K562 (cell line): ENCODE data around the gene GTPBP2. TPM values are rescaled to one million over a fixed set of nuclear protein-coding genes. Genes with fewer than 3 reads are reported as not detected.

Experiments used
- ARID3A ChIP-seq: IDR thresholded peaks from 2 replicates; pipeline ENCODE4 v1.6.1; 2012; ENCODE audit warnings: low read depth, low read length, improper control_type of control experiment, borderline replicate concordance
- ELF2 ChIP-seq: fragments of 250-450 bp; sonication (Bioruptor Pico); IDR thresholded peaks from 2 replicates; pipeline ENCODE4 v1.5.0; 2021; ENCODE audit warnings: mild to moderate bottlenecking
- MAZ ChIP-seq, 2 experiments: fragments of 450-650 bp in 1 of 2; sonication (generic) in 1 of 2; formaldehyde crosslinking; IDR thresholded peaks in 1 of 2; conservative IDR thresholded peaks in 1 of 2; 2 replicates each; pipeline versions ENCODE4 v1.4.0 to v1.5.0; 2020; ENCODE audit warnings: mild to moderate bottlenecking in 1 of 2, missing genetic modification reagents in 1 of 2
- NFE2 ChIP-seq: IDR thresholded peaks from 2 replicates; pipeline ENCODE4 v1.6.1; 2014; ENCODE audit warnings: antibody characterized with exemption, low read depth
- OTX1 ChIP-seq: fragments of 450-650 bp; formaldehyde crosslinking; IDR thresholded peaks from 2 replicates; pipeline ENCODE4 v1.4.0; 2022; ENCODE audit warnings: mild to moderate bottlenecking
- POLR2G ChIP-seq: fragments of 200-400 bp; formaldehyde crosslinking; IDR thresholded peaks from 2 replicates; pipeline ENCODE4 v1.6.1; 2017; ENCODE audit warnings: low read depth, mild to moderate bottlenecking, antibody characterized with exemption, low read length, moderate library complexity
- RBFOX2 ChIP-seq: fragments of 200-400 bp; formaldehyde crosslinking; IDR thresholded peaks from 2 replicates; pipeline ENCODE4 v1.6.1; 2017; ENCODE audit warnings: low read depth, mild to moderate bottlenecking, low read length, moderate library complexity
- RBM34 ChIP-seq: fragments of 200-400 bp; formaldehyde crosslinking; IDR thresholded peaks from 2 replicates; pipeline ENCODE4 v1.6.1; 2018; ENCODE audit warnings: low read length, borderline replicate concordance; ENCODE audit not compliant: insufficient read depth
- SNRNP70 ChIP-seq: fragments of 200-400 bp; formaldehyde crosslinking; optimal IDR thresholded peaks from 2 replicates; pipeline ENCODE3; 2017; ENCODE audit warnings: low read depth, low read length
- TEAD1 ChIP-seq, 2 experiments: fragments of 450-650 bp in 1 of 2; sonication (generic) in 1 of 2; formaldehyde crosslinking; IDR thresholded peaks; 2 replicates each; pipeline versions ENCODE4 v1.4.0 to v1.8.0; 2020 to 2022; ENCODE audit warnings: mild to moderate bottlenecking in 2 of 2, missing genetic modification reagents in 1 of 2
- ZBTB12 ChIP-seq: fragments of 250-450 bp; sonication (Bioruptor Pico); IDR thresholded peaks from 2 replicates; pipeline ENCODE4 v1.4.0; 2020
- ZBTB43 ChIP-seq: sonication (generic); formaldehyde crosslinking; IDR thresholded peaks from 2 replicates; pipeline ENCODE4 v1.8.0; 2023; ENCODE audit warnings: mild to moderate bottlenecking, missing genetic modification reagents
- ZNF583 ChIP-seq: fragments of 250-450 bp; sonication (Bioruptor Pico); IDR thresholded peaks from 2 replicates; pipeline ENCODE4 v1.4.0; 2020
- polyA plus RNA-seq, 8 experiments: library from polyadenylated mRNA; depleted of rRNA in 4 of 8; stranded (reverse) in 5 of 8; unstranded in 3 of 8; fragments of >200 nt; fragmentation: Nextera tagmentation in 2 of 8; fragmentation: Illumina TruSeq in 1 of 8; extraction: Ambion mirVana in 2 of 8; extraction: Trizol in 1 of 8; gene quantifications; 2 replicates each; pipeline versions ENCODE4 v1.2.1 to v1.2.3, GENCODE V29; 2011 to 2014; ENCODE audit warnings: inconsistent platforms in 1 of 8, missing spikeins in 1 of 8
- total RNA-seq, 7 experiments: library from RNA; depleted of rRNA in 6 of 7; stranded (reverse); fragments of >200 nt in 6 of 7; fragmentation: Illumina TruSeq in 2 of 7; extraction: Trizol in 2 of 7; gene quantifications; 2 replicates each; pipeline versions ENCODE4 v1.2.1 to v1.2.3, GENCODE V29; 2011 to 2021; ENCODE audit warnings: low replicate concordance in 1 of 7
- TF ChIP-seq, protein P1 (sequence below): fragments of 250-450 bp; sonication (Bioruptor Pico); IDR thresholded peaks from 2 replicates; pipeline ENCODE4 v1.5.0; 2021; ENCODE audit warnings: mild to moderate bottlenecking, moderate library complexity
- TF ChIP-seq, protein P2 (sequence below): fragments of 250-450 bp; sonication (Bioruptor Pico); IDR thresholded peaks from 2 replicates; pipeline ENCODE4 v1.5.0; 2021
- TF ChIP-seq, protein P3 (sequence below): fragments of 450-650 bp; formaldehyde crosslinking; IDR thresholded peaks from 2 replicates; pipeline ENCODE4 v1.4.0; 2022; ENCODE audit warnings: missing genetic modification characterization

The GTPBP2 gene
- total and polyA plus RNA-seq, 9 of the 15 experiments (the other 6 are each of a cell fraction or from before 2014, with no cell fraction given), result 48.4 to 196 (median 111) TPM

DNA sequence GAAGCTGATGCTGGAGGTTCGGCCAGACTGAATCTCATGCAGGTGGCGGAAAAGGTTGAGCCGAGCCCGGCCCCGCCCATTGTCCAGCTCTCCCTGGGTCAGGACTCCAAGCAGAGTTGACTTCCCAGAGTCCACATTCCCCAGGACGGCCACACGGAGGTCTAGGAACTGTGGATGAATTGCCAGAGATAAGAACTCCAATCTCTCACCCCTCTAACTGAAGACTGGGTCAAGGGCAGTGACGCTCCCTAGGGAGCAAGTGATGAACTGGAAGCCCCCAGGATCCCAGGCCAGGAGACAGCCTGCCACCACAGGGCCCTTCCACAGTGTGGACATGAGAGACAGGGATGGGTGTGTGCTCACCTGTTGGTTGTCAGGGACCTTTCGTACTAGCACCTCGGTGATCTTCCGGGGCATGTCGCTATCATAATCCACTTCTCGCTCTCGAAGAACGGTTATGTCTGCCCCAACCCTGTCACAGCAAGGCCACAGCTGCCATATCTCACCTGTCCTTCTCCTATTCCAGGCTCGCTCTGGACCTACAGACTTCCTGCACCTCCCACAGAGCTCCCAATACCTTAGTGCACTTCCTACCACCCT is 3.6 kb downstream of the GTPBP2 start (continued):
- TF ChIP-seq, protein P1, sequence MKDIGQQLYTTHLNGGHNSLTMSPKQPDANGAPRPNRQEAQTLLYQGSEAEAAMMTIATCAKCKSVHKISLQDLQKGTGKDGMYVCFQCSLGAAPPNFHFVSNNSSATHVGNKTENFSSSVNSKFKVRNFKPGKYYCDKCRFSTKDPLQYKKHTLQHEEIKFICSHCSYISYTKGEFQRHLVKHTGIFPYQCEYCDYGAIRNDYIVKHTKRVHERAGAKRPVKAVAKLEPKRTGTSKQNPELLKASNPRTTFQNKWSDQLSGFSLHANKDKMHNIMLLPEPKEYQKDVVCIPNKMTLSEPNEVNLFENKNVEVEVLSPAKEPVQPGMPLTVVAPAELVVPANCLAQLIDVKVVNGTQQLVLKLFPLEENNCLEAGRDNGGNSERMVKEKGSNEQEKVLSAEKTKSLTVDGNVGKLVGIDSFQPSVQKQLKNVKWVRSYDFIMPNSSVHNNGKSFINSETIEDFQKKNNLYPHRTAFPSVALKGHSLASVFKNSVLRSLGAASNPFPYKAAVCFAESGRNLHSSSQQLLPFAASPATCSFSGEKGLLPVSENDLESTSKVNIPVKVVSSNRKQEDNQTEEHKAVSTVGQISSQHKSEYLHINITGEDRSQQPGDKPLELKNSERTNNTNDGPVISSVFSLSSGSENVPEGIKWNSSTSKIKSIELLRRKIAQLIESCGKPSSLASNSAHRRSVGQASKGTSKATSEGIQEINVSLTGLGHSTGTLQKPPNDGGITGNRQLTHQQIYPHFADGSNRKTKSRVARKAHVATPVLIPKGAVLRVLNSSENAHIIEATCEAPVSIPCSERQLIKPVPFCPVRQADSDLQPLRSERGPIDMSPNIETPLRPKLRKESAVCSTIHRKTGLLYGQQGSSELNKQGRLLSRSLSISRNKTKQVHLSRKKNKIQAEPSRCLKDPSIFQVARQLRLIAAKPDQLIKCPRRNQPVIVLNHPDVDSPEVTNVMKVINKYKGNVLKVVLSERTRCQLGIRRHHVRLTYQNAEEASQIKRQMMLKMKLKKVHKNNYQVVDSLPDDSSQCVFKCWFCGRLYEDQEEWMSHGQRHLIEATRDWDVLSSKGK, result no peak
- peak; percentile 12 to 14; a peak in 1 of 4 replicates for TF ChIP-seq MAZ (CRISPR knock-in tag; conservative IDR thresholded peaks at IDR 0.05 in 1 of 2, IDR thresholded peaks at IDR 0.05 in 1 of 2)
- TF ChIP-seq, protein P2, sequence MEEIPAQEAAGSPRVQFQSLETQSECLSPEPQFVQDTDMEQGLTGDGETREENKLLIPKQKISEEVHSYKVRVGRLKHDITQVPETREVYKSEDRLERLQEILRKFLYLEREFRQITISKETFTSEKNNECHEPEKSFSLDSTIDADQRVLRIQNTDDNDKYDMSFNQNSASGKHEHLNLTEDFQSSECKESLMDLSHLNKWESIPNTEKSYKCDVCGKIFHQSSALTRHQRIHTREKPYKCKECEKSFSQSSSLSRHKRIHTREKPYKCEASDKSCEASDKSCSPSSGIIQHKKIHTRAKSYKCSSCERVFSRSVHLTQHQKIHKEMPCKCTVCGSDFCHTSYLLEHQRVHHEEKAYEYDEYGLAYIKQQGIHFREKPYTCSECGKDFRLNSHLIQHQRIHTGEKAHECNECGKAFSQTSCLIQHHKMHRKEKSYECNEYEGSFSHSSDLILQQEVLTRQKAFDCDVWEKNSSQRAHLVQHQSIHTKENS (CRISPR knock-in tag), result no peak
- no peak for TF ChIP-seq RBM34
- peak; percentile 81 for TF ChIP-seq OTX1 (CRISPR knock-in tag)
- no peak for TF ChIP-seq ELF2 (CRISPR knock-in tag)
- peak; percentile 63 for TF ChIP-seq POLR2G
- TF ChIP-seq ZBTB12 (CRISPR knock-in tag), result peak; percentile 22; the same call in 1 of the 2 replicates
- TF ChIP-seq NFE2, result no peak
- peak; percentile 69; the same call in 1 of the 2 replicates for TF ChIP-seq ZNF583 (CRISPR knock-in tag)
- TF ChIP-seq TEAD1 (CRISPR knock-in tag; IDR thresholded peaks at IDR 0.05), result peak; percentile 7 to 33; a peak in 1 of 4 replicates
- TF ChIP-seq, protein P3, sequence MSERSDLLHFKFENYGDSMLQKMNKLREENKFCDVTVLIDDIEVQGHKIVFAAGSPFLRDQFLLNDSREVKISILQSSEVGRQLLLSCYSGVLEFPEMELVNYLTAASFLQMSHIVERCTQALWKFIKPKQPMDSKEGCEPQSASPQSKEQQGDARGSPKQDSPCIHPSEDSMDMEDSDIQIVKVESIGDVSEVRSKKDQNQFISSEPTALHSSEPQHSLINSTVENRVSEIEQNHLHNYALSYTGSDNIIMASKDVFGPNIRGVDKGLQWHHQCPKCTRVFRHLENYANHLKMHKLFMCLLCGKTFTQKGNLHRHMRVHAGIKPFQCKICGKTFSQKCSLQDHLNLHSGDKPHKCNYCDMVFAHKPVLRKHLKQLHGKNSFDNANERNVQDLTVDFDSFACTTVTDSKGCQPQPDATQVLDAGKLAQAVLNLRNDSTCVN (CRISPR knock-in tag), result 0 out of 2 replicates have a peak, but pooled peaks have one; percentile 76
- no peak for TF ChIP-seq SNRNP70
- TF ChIP-seq ZBTB43 (CRISPR knock-in tag), result peak; percentile 29; the same call in 1 of the 2 replicates
- TF ChIP-seq ARID3A, result no peak
- TF ChIP-seq RBFOX2, result peak; percentile 62; the same call in 1 of the 2 replicates
- TF ChIP-seq, all 486 proteins: peak for 25
